Kidney (tissue), 14 donors: ENCODE results near the gene IL4I1. TPM values are rescaled to one million over a fixed set of nuclear protein-coding genes. Genes with fewer than 3 reads are reported as not detected.

Source experiments
- DNase-seq, 5 donors: peaks; one replicate each; pipeline ENCODE4 v3.0.0-alpha.2; 2013 to 2020
- FAIRE-seq: peaks from 2 replicates; lab custom pipeline; 2012; peaks lifted over from hg19 to GRCh38; lab: Jason Lieb, UNC
- H3K27ac ChIP-seq, 2 donors: one replicate each; pipeline ENCODE4 v1.7.0; 2013; ENCODE audit warnings: low read depth in 2 of 2, low read length in 2 of 2, inconsistent platforms in 1 of 2
- H3K27me3 ChIP-seq: one replicate; pipeline ENCODE4 v1.7.1; 2013; ENCODE audit warnings: low read length, inconsistent platforms; ENCODE audit not compliant: control insufficient read depth, insufficient read depth
- H3K36me3 ChIP-seq, 3 donors: one replicate each; pipeline versions ENCODE4 v1.7.0 to v1.7.1; 2013; ENCODE audit warnings: low read length in 3 of 3, control low read depth in 1 of 3, inconsistent platforms in 1 of 3; ENCODE audit not compliant: insufficient read depth in 3 of 3, control insufficient read depth in 2 of 3
- H3K4me1 ChIP-seq, 3 donors: one replicate each; pipeline versions ENCODE4 v1.7.0 to v1.7.1; 2013; ENCODE audit warnings: low read length in 3 of 3, inconsistent platforms in 1 of 3, low read depth in 1 of 3; ENCODE audit not compliant: control insufficient read depth in 2 of 3, insufficient read depth in 2 of 3
- H3K4me3 ChIP-seq, 3 donors: one replicate each; pipeline versions ENCODE4 v1.7.0 to v1.8.1; 2013; ENCODE audit warnings: low read length in 3 of 3, control low read depth in 1 of 3, inconsistent platforms in 1 of 3
- H3K9ac ChIP-seq, 3 donors: one replicate each; pipeline versions ENCODE4 v1.7.0 to v1.7.1; 2013; ENCODE audit warnings: low read length in 3 of 3, control low read depth in 1 of 3, inconsistent platforms in 1 of 3
- H3K9me3 ChIP-seq, 3 donors: one replicate each; pipeline versions ENCODE4 v1.7.0 to v1.7.1; 2013; ENCODE audit warnings: low read length in 3 of 3, control low read depth in 1 of 3, inconsistent platforms in 1 of 3; ENCODE audit not compliant: control insufficient read depth in 2 of 3, insufficient read depth in 1 of 3
- CTCF ChIP-seq: IDR thresholded peaks from 3 replicates; pipeline ENCODE4 v1.5.1; 2012; ENCODE audit warnings: mild to moderate bottlenecking, moderate library complexity, borderline replicate concordance; ENCODE audit not compliant: insufficient read depth; ENCODE audit errors: extremely low read depth
- intact Hi-C: fragments of 100-400 bp; cut with DNase I; formaldehyde crosslinking; loops from one replicate; pipeline ENCODE4 v1.11.1; 2022
- polyA plus RNA-seq: library from polyadenylated mRNA; stranded (reverse); fragments of 350-450 nt; fragmentation: Illumina TruSeq; extraction: RNeasy Lipid Tissue Mini Kit (QIAGEN cat#74804); gene quantifications from one replicate; pipeline ENCODE4 v1.2.3, GENCODE V29; 2014; ENCODE audit warnings: low read depth, low replicate concordance; ENCODE audit not compliant: insufficient read depth
- total RNA-seq: library from RNA; stranded (reverse); fragmentation: NEBNext Ultra II Directional; extraction: Animal tissue kit (Norgen Biotek cat#: 25700); gene quantifications from one replicate; pipeline ENCODE4 v1.2.1, GENCODE V29; 2021
- donor health status: control.
- donor health status: control.
- donor health status: control.
- donor health status: control.
- donor health status: control.
- donor health status: DM: yes; HTN: yes; CAD: no.
- donor health status: Normal renal cell carcinoma (clear cell type).

Gene IL4I1
- total and polyA plus RNA-seq, 2 donors from 2014 or later = 0.82 to 12.8 TPM

- Histone ChIP-seq H3K27me3 (no peaks in the 10 kb centered on the region), H3K9ac (peak overlapping the region in 1 of 3 donors; percentile 94), H3K36me3 (no peaks in the 10 kb centered on the region), H3K4me3 (peak overlapping the region in 2 of 3 donors; percentile 87 to 91), H3K27ac (peak overlapping the region; percentile 82 to 99), H3K4me1 (peaks cover 0 to 17% (median 9%) of the 10 kb centered on the region in 3 donors), H3K9me3 (no peaks in the 10 kb centered on the region)
- no peak for TF ChIP-seq CTCF
- DNase-seq = no peak
- intact Hi-C loops = no loop called here
- FAIRE-seq = no peak
Observed at GRCh38 chr19:49849433-49850220, 47.1 kb downstream of the IL4I1 start.

GRCh38 chr19:49848938-49849337, 47.7 kb downstream of the IL4I1 start:
- DNase-seq = no peak
- intact Hi-C loops = no loop called here
- Histone ChIP-seq H3K27me3 (no peaks in the 10 kb centered on the region), H3K9me3 (no peaks in the 10 kb centered on the region), H3K4me1 (peaks cover 0 to 16% (median 9%) of the 10 kb centered on the region in 3 donors), H3K9ac (no peak overlapping the region), H3K36me3 (no peaks in the 10 kb centered on the region), H3K4me3 (no peak overlapping the region), H3K27ac (no peak overlapping the region)
- TF ChIP-seq CTCF = no peak
- no peak for FAIRE-seq

GRCh38 chr19:49847731-49848696, 48.7 kb downstream of the IL4I1 start:
- no peaks in the 10 kb centered on the region for H3K9me3 ChIP-seq
- H3K27ac ChIP-seq = no peak overlapping the region
- no peaks in the 10 kb centered on the region for H3K27me3 ChIP-seq
- no peaks in the 10 kb centered on the region for H3K36me3 ChIP-seq
- intact Hi-C loops = no loop called here
- DNase-seq = no peak
- no peak for FAIRE-seq
- peaks cover 0 to 14% (median 9%) of the 10 kb centered on the region in 3 donors for H3K4me1 ChIP-seq
- H3K9ac ChIP-seq = no peak overlapping the region
- H3K4me3 ChIP-seq = no peak overlapping the region
- TF ChIP-seq CTCF = no peak
